HepG2 (cell line): Measurements from ENCODE around the gene PA2G4. TPM values are rescaled to one million over a fixed set of nuclear protein-coding genes. Genes with fewer than 3 reads are reported as not detected.

ENCODE experiments used
- ARID4A ChIP-seq: sonication (generic); formaldehyde crosslinking; IDR thresholded peaks from 2 replicates; pipeline ENCODE4 v1.5.0; 2020; ENCODE audit warnings: mild to moderate bottlenecking, missing genetic modification reagents, borderline replicate concordance
- CBX1 ChIP-seq: IDR thresholded peaks from one replicate; pipeline ENCODE4 v1.6.1; 2016; ENCODE audit warnings: antibody characterized with exemption, low read depth
- FIP1L1 ChIP-seq: fragments of 200-400 bp; formaldehyde crosslinking; IDR thresholded peaks from 2 replicates; pipeline ENCODE4 v1.6.1; 2018; ENCODE audit warnings: low read depth, mild to moderate bottlenecking, low read length, moderate library complexity, borderline replicate concordance; ENCODE audit not compliant: insufficient read depth
- NKX3-1 ChIP-seq: sonication (generic); formaldehyde crosslinking; IDR thresholded peaks from 2 replicates; pipeline ENCODE4 v1.5.0; 2020; ENCODE audit warnings: missing genetic modification reagents
- NRL ChIP-seq: sonication (generic); formaldehyde crosslinking; IDR thresholded peaks from 2 replicates; pipeline ENCODE4 v1.5.0; 2020; ENCODE audit warnings: missing genetic modification reagents, mild to moderate bottlenecking, moderate library complexity, borderline replicate concordance
- RBM22 ChIP-seq: fragments of 200-400 bp; formaldehyde crosslinking; optimal IDR thresholded peaks from 2 replicates; pipeline ENCODE3; 2017; ENCODE audit warnings: mild to moderate bottlenecking, low read length, moderate library complexity
- RORA ChIP-seq: sonication (generic); formaldehyde crosslinking; IDR thresholded peaks from 2 replicates; pipeline ENCODE4 v1.5.0; 2020; ENCODE audit warnings: mild to moderate bottlenecking, missing genetic modification reagents, moderate library complexity
- TFAP4 ChIP-seq: sonication (generic); IDR thresholded peaks from 2 replicates; pipeline ENCODE4 v1.6.1; 2016; ENCODE audit warnings: low read depth, borderline replicate concordance
- ZBTB7B ChIP-seq: sonication (generic); formaldehyde crosslinking; IDR thresholded peaks from 2 replicates; pipeline ENCODE4 v1.4.0; 2020; ENCODE audit warnings: missing genetic modification reagents
- ZNF260 ChIP-seq: sonication (generic); formaldehyde crosslinking; IDR thresholded peaks from 2 replicates; pipeline ENCODE4 v1.4.0; 2020; ENCODE audit warnings: missing genetic modification reagents, low read depth, mild to moderate bottlenecking, borderline replicate concordance
- ZNF333 ChIP-seq: sonication (generic); formaldehyde crosslinking; IDR thresholded peaks from 2 replicates; pipeline ENCODE4 v1.4.0; 2020; ENCODE audit warnings: mild to moderate bottlenecking, missing genetic modification reagents, borderline replicate concordance
- ZNF496 ChIP-seq: sonication (generic); formaldehyde crosslinking; IDR thresholded peaks from 2 replicates; pipeline ENCODE4 v1.8.1; 2023; ENCODE audit warnings: mild to moderate bottlenecking, moderate library complexity, missing genetic modification reagents; ENCODE audit not compliant: insufficient replicate concordance
- ZNF550 ChIP-seq: sonication (generic); formaldehyde crosslinking; IDR thresholded peaks from 2 replicates; pipeline ENCODE4 v1.4.0; 2020; ENCODE audit warnings: mild to moderate bottlenecking, missing genetic modification reagents, borderline replicate concordance
- ZNF737 ChIP-seq: sonication (generic); formaldehyde crosslinking; IDR thresholded peaks from 2 replicates; pipeline ENCODE4 v1.5.0; 2020; ENCODE audit warnings: missing genetic modification reagents, mild to moderate bottlenecking, borderline replicate concordance
- ZNF878 ChIP-seq: sonication (generic); formaldehyde crosslinking; IDR thresholded peaks from 2 replicates; pipeline ENCODE4 v1.8.1; 2023; ENCODE audit warnings: mild to moderate bottlenecking, missing genetic modification reagents, moderate library complexity
- ZSCAN22 ChIP-seq: sonication (generic); formaldehyde crosslinking; IDR thresholded peaks from 2 replicates; pipeline ENCODE4 v1.4.0; 2020; ENCODE audit warnings: mild to moderate bottlenecking, missing genetic modification reagents
- polyA plus RNA-seq, 8 experiments: library from polyadenylated mRNA; depleted of rRNA in 3 of 8; stranded (reverse) in 7 of 8; unstranded in 1 of 8; fragments of >200 nt; fragmentation: Illumina TruSeq in 4 of 8; extraction: Trizol in 4 of 8; gene quantifications; 2 replicates each; pipeline versions ENCODE4 v1.2.1 to v1.2.3, GENCODE V29; 2011 to 2016; ENCODE audit warnings: low read depth in 4 of 8, missing spikeins in 1 of 8, mixed read lengths in 1 of 8; ENCODE audit not compliant: insufficient read depth in 1 of 8
- total RNA-seq, 5 experiments: library from RNA; depleted of rRNA; stranded (reverse); fragments of >200 nt; fragmentation: Illumina TruSeq; extraction: Trizol; gene quantifications; 2 replicates each; pipeline ENCODE4 v1.2.3, GENCODE V29; 2016; ENCODE audit warnings: low read depth in 1 of 5
- TF ChIP-seq, protein P1 (sequence below): sonication (generic); formaldehyde crosslinking; IDR thresholded peaks from 2 replicates; pipeline ENCODE4 v1.8.1; 2023; ENCODE audit warnings: mild to moderate bottlenecking, moderate library complexity, missing genetic modification reagents
- TF ChIP-seq, protein P2 (sequence below): sonication (generic); formaldehyde crosslinking; IDR thresholded peaks from 2 replicates; pipeline ENCODE4 v1.8.0; 2022; ENCODE audit warnings: low read depth, missing genetic modification reagents
- TF ChIP-seq, protein P3 (sequence below): IDR thresholded peaks from 2 replicates; pipeline ENCODE4 v1.6.1; 2018; ENCODE audit warnings: missing genetic modification reagents, mild to moderate bottlenecking, missing compliant biosample characterization

PA2G4 gene
- total and polyA plus RNA-seq, 2 of the 13 experiments (the other 11 are each of a cell fraction or from before 2014, with no cell fraction given) = 147 to 240 TPM

GRCh38 chr12:56081393-56082347 is 22.7 kb upstream of the PA2G4 start (continued):
- TF ChIP-seq ZSCAN22 (CRISPR knock-in tag) (peak; percentile 66; the same call in 1 of the 2 replicates), ARID4A (peak; percentile 92; the same call in 1 of the 2 replicates), ZNF333 (CRISPR knock-in tag) (no peak), ZBTB7B (peak; percentile 96), ZNF737 (CRISPR knock-in tag) (no peak), RBM22 (peak; percentile 70), FIP1L1 (no peak), RORA (CRISPR knock-in tag) (no peak), ZNF878 (CRISPR knock-in tag) (peak; percentile 99), ZNF550 (no peak; the same call in 1 of the 2 replicates), NRL (CRISPR knock-in tag) (peak; percentile 70; the same call in 1 of the 2 replicates), ZNF496 (CRISPR knock-in tag) (no peak), CBX1 (no peak), ZNF260 (CRISPR knock-in tag) (no peak), TFAP4 (peak; percentile 70; the same call in 1 of the 2 replicates), NKX3-1 (peak; percentile 86; the same call in 1 of the 2 replicates)
- TF ChIP-seq, protein P1, sequence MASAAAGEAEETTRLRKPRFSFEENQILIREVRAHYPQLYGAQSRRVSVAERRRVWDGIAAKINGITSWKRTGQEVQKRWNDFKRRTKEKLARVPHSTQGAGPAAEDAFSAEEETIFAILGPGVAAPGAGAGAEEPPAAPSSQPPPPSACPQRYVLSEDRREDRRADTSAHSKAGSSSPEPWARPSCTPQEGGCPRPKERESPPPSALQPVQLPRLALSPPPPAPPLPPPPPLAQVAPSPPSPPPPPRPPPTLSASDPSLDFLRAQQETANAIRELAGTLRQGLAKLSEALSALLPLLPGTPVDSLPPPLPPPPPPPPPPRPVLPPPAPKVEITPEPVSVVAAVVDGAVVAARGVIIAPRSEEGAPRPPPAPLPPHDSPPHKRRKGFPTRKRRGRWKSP (CRISPR knock-in tag) = peak; percentile 92
- TF ChIP-seq, protein P2, sequence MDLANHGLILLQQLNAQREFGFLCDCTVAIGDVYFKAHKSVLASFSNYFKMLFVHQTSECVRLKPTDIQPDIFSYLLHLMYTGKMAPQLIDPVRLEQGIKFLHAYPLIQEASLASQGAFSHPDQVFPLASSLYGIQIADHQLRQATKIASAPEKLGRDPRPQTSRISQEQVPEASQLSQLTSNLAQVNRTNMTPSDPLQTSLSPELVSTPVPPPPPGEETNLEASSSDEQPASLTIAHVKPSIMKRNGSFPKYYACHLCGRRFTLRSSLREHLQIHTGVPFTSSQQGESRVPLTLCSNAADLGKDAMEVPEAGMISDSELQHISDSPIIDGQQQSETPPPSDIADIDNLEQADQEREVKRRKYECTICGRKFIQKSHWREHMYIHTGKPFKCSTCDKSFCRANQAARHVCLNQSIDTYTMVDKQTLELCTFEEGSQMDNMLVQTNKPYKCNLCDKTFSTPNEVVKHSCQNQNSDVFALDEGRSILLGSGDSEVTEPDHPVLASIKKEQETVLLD = peak; percentile 74
- TF ChIP-seq, protein P3, sequence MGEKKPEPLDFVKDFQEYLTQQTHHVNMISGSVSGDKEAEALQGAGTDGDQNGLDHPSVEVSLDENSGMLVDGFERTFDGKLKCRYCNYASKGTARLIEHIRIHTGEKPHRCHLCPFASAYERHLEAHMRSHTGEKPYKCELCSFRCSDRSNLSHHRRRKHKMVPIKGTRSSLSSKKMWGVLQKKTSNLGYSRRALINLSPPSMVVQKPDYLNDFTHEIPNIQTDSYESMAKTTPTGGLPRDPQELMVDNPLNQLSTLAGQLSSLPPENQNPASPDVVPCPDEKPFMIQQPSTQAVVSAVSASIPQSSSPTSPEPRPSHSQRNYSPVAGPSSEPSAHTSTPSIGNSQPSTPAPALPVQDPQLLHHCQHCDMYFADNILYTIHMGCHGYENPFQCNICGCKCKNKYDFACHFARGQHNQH = peak; percentile 99
